ENCODE results near the gene SPATA24.

SPATA24 gene

DNA sequence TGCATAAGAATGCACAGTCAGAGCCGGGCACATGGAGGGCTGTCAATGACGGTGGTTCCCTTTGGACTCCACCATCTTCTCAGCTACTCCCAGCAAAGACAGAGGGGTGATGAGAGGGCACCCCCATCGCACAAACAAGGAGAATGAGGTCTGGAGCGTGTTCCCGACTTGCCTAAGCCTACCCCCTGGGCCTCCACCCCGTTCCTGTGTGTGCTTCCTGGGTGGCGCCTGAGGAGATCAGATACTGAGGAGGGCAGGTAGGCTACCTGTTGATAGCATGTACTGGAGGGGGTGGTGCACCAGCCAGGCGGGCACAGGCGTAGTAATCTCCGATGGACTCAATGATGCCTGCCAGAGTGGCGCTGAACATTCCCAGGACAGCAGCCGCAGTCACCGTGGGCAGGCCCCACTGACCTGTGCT is 24.9 kb downstream of the SPATA24 start:
- TF ChIP-seq, protein P1, sequence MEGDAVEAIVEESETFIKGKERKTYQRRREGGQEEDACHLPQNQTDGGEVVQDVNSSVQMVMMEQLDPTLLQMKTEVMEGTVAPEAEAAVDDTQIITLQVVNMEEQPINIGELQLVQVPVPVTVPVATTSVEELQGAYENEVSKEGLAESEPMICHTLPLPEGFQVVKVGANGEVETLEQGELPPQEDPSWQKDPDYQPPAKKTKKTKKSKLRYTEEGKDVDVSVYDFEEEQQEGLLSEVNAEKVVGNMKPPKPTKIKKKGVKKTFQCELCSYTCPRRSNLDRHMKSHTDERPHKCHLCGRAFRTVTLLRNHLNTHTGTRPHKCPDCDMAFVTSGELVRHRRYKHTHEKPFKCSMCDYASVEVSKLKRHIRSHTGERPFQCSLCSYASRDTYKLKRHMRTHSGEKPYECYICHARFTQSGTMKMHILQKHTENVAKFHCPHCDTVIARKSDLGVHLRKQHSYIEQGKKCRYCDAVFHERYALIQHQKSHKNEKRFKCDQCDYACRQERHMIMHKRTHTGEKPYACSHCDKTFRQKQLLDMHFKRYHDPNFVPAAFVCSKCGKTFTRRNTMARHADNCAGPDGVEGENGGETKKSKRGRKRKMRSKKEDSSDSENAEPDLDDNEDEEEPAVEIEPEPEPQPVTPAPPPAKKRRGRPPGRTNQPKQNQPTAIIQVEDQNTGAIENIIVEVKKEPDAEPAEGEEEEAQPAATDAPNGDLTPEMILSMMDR (IDR thresholded peaks at IDR 0.05): no peak
- no peak overlapping the region for H3K27ac ChIP-seq

DNA sequence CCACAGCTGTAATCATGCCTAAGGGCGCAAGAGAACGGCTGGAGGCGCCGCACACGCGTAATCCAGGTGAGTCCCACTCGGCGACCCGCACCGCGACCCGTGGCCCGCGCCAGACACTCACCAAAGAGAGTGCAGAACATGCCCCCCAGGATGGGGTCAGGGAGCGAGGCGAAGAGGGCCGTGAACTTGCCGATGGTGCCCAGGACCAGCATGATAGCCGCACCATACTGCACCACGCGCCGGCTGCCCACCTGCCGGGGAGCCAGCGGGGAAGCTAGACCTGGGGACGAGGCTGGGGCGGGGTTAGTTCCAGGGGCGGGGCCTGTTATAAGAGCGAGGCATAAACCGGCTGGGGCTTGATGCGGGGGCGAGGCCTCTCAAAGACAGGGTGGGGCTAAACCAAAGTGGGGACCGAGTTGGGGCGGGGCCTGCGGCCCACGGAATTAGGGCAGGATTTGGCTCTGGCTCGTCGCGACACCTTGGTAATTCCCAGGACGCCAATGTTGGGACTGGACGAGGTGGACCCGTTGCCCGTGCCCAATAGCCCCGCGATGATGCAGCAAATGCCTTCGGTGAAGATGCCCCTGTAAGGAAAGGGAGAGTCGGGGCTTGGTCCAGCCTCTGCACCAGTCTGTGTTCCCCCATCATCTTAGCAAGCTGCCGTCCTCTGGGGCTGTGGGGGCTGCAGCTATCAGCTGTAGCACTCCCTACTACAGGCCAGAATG is 25.6 kb downstream of the SPATA24 start:
- H3K27ac ChIP-seq: no peak overlapping the region

DNA sequence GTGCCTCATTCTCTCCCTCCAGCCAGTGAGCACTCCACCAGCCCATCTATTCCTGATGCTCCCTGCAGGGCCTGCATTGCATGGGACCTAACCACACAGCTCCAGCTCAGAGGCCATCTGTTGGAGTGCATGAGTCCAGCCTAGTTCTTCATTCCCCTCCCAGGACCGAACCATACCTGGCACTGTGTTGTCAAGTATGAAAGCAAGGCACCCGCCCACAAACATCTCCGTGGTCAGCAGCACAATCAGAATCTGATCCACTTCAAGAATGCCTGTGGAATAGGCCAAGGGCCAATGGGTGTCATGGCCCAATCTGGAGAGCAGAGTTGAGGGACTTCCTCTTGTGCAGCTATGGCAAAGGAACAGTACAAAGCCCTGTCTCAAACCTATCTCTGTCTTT is 26.7 kb downstream of the SPATA24 start:
- TF ChIP-seq, protein P1 (IDR thresholded peaks at IDR 0.05): no peak
- no peak for TF ChIP-seq ZFX (IDR thresholded peaks at IDR 0.05; ENCODE audit: borderline replicate concordance)
- no peak overlapping the region for H3K27ac ChIP-seq

More for the DNA sequence above, 25.6 kb downstream of the SPATA24 start:
- TF ChIP-seq, protein P1 (IDR thresholded peaks at IDR 0.05): no peak
- no peak for TF ChIP-seq ZFX (IDR thresholded peaks at IDR 0.05; ENCODE audit: borderline replicate concordance)

DNA sequence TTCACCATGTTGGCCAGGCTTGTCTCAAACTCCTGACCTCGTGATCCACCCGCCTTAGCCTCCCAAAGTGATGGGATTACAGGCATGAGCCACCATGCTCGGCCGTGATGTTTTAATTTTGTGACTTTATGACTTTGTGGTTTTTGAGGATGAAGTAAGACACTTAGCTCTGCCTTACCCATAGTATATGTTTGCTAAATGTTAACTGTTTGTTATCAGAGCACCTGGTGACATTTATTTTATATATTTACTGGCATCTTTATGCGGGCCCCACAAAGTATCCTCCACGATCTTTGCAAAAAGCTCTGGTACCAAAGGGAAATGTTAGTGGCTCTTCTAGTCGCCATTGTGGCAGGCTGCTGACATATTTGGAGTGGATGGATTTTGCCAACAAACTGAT is 27.5 kb downstream of the SPATA24 start:
- H3K27ac ChIP-seq: no peak overlapping the region
- TF ChIP-seq ZFX (IDR thresholded peaks at IDR 0.05; ENCODE audit: borderline replicate concordance): no peak
- TF ChIP-seq, protein P1 (IDR thresholded peaks at IDR 0.05): no peak

DNA sequence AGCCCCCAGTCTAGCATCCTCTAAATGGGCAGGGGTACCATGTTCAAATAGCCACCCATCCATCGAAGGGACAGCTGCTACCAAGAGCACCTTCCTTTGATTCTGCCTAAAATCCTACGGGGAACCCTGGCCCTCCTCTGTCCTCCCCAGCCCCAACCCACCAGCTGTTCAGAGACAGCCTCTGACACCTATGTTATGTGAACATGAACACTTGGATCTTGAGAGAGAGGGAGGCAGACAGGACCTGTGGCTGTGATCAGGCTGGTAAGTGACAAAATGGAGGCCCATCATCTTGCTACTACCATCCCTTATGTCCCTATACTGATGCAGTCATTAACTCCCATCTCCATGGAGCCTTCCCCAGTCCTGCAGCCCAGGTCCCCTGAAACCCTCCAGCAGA is 29.0 kb downstream of the SPATA24 start:
- TF ChIP-seq, protein P1 (IDR thresholded peaks at IDR 0.05): no peak
- H3K27ac ChIP-seq: peak overlapping the region; percentile 90

DNA sequence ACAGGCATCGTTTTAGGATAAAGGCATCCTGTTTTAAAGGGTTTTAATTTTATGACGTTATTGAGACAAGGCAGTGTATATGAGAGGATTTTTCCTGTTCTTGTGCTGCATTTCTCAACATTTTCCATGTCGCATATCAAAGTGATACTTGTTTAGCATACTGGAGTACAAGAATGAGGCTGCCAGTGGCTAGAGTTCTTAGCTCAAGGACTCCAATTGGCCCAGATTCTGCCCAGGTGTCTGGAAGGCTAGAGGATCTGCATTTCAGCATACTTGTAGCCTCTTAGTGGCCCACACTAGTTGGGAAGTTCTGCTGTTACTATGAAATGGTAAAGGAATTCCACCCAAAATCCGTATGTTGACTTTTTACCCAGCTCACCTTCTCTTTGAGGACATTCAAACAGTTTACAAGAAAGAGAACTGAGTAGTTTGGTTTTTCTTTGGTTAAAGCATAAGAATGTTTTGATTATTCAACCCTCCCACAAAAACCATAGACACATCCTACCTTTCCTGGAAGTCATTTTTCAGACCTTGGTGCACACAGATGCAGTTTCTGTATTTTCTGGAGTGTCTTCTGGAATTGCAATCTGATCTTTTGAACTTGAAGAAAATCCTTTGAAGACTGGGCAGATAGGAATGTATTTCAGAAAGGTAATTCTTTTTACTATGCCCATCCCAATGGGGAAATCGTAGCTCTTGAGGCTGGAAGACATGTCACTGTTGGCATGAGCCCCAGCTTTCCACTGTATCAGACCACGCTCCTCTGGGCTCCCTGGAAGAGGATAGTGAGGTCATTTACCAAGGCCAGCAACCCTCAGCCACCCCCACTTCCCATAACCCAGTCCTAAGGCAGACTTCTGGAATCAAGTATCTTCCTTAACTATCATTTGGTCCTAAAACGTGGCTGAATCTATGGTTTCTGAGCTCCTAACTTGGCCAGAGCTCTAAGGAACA is 32.1 kb downstream of the SPATA24 start:
- H3K27ac ChIP-seq: peak overlapping the region; percentile 90
- TF ChIP-seq, protein P1 (IDR thresholded peaks at IDR 0.05): no peak
- no peak for TF ChIP-seq ZFX (IDR thresholded peaks at IDR 0.05; ENCODE audit: borderline replicate concordance)

DNA sequence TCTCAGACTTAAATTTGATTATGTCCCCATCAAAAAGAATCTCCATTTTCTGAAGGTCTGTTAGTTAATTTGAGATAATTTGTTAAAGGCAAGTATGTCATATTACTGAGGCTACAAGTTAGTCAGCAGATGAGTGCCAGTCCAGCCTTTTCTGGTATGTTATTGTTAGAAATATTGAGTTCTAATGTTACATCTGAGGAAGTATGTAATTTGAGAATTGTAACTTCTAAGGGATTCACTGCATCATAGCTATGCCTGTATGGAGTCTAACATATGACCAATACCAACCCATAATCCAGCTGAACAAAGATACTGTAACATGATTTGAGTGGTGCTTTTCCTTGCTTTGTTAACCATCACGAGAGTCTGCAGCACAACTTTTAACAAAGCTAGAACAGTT is 34.7 kb downstream of the SPATA24 start:
- no peak overlapping the region for H3K27ac ChIP-seq
- TF ChIP-seq, protein P1 (IDR thresholded peaks at IDR 0.05): no peak
- no peak for TF ChIP-seq ZFX (IDR thresholded peaks at IDR 0.05; ENCODE audit: borderline replicate concordance)
